GM12878 (cell line): Measurements from ENCODE around the gene RETREG3. TPM values are rescaled to one million over a fixed set of nuclear protein-coding genes. Genes with fewer than 3 reads are reported as not detected.

ENCODE experiments used
- BCL11A ChIP-seq: IDR thresholded peaks from 2 replicates; pipeline ENCODE4 v1.6.1; 2011; ENCODE audit warnings: low read depth, low read length
- BHLHE40 ChIP-seq, 2 experiments: fragments of 450-650 bp in 1 of 2; IDR thresholded peaks; 2 replicates each; pipeline ENCODE4 v1.6.1; 2011 to 2017; ENCODE audit warnings: low read depth in 2 of 2, borderline replicate concordance in 1 of 2, improper control_type of control experiment in 1 of 2, low read length in 1 of 2, mild to moderate bottlenecking in 1 of 2
- CEBPB ChIP-seq, 2 experiments: fragments of 150-350 bp in 1 of 2; IDR thresholded peaks; 2 replicates each; pipeline ENCODE4 v1.6.1; 2012 to 2014; ENCODE audit warnings: low read depth in 2 of 2, low read length in 2 of 2, borderline replicate concordance in 1 of 2, inconsistent platforms in 1 of 2
- EZH2 ChIP-seq: IDR thresholded peaks from 2 replicates; pipeline ENCODE4 v1.6.1; 2012; ENCODE audit warnings: low read depth, mild to moderate bottlenecking, control low read depth, inconsistent platforms, low read length, borderline replicate concordance; ENCODE audit not compliant: control insufficient read depth
- FOS ChIP-seq: IDR thresholded peaks from 3 replicates; pipeline ENCODE4 v1.6.1; 2011; ENCODE audit warnings: borderline replicate concordance; ENCODE audit not compliant: insufficient read length; ENCODE audit errors: extremely low read depth
- FOXM1 ChIP-seq: IDR thresholded peaks from 2 replicates; pipeline ENCODE4 v1.6.1; 2012; ENCODE audit warnings: low read depth, mild to moderate bottlenecking, inconsistent platforms, low read length, moderate library complexity
- MEF2B ChIP-seq: fragments of 450-650 bp; IDR thresholded peaks from 2 replicates; pipeline ENCODE4 v1.6.1; 2018; ENCODE audit warnings: mild to moderate bottlenecking, moderate library complexity; ENCODE audit not compliant: partially characterized antibody, poor library complexity, severe bottlenecking
- MTA2 ChIP-seq: fragments of 450-650 bp; IDR thresholded peaks from 2 replicates; pipeline ENCODE4 v1.6.1; 2016; ENCODE audit warnings: low read depth, mild to moderate bottlenecking, moderate library complexity
- MYB ChIP-seq: fragments of 150-350 bp; IDR thresholded peaks from 2 replicates; pipeline ENCODE4 v1.6.1; 2014; ENCODE audit warnings: mild to moderate bottlenecking, low read depth, low read length, borderline replicate concordance
- SMAD5 ChIP-seq: IDR thresholded peaks from 2 replicates; pipeline ENCODE4 v1.6.1; 2016; ENCODE audit warnings: antibody characterized with exemption, low read depth
- TCF3 ChIP-seq: IDR thresholded peaks from 2 replicates; pipeline ENCODE4 v1.6.1; 2012; ENCODE audit warnings: low read depth, mild to moderate bottlenecking, low read length, borderline replicate concordance; ENCODE audit not compliant: insufficient read depth
- TCF7 ChIP-seq: IDR thresholded peaks from 2 replicates; pipeline ENCODE4 v1.6.1; 2014; ENCODE audit warnings: antibody characterized with exemption, borderline replicate concordance
- YBX1 ChIP-seq: fragments of 450-650 bp; IDR thresholded peaks from 2 replicates; pipeline ENCODE4 v1.6.1; 2016; ENCODE audit warnings: antibody characterized with exemption
- ZNF274 ChIP-seq: IDR thresholded peaks from one replicate; pipeline ENCODE4 v1.8.0; 2011; ENCODE audit not compliant: insufficient read length, insufficient read depth
- polyA plus RNA-seq, 11 experiments: library from polyadenylated mRNA; depleted of rRNA in 4 of 11; unstranded in 6 of 11; stranded (reverse) in 5 of 11; fragments of >200 nt; fragmentation: Nextera tagmentation in 4 of 11; fragmentation: Illumina TruSeq in 1 of 11; extraction: Ambion mirVana in 4 of 11; extraction: Trizol in 1 of 11; gene quantifications; 1 replicate in 1 of 11; 2 replicates in 10 of 11; pipeline versions ENCODE4 v1.2.1 to v1.2.3, GENCODE V29; 2011 to 2016; ENCODE audit warnings: inconsistent platforms in 2 of 11, missing spikeins in 2 of 11, low read depth in 1 of 11
- total RNA-seq, 4 experiments: library from RNA; depleted of rRNA in 3 of 4; stranded (reverse); fragments of >200 nt in 3 of 4; fragmentation: Illumina TruSeq in 1 of 4; extraction: Trizol in 1 of 4; gene quantifications; 2 replicates each; pipeline versions ENCODE4 v1.2.1 to v1.2.3, GENCODE V29; 2013 to 2021
- TF ChIP-seq, protein P1 (sequence below): fragments of 450-650 bp; IDR thresholded peaks from 2 replicates; pipeline ENCODE4 v1.6.1; 2017; ENCODE audit warnings: antibody characterized with exemption, mild to moderate bottlenecking, moderate library complexity
- TF ChIP-seq, protein P2 (sequence below): IDR thresholded peaks from 2 replicates; pipeline ENCODE4 v1.6.1; 2011; ENCODE audit warnings: low read depth, low read length, improper control_type of control experiment, borderline replicate concordance
- TF ChIP-seq, protein P3 (sequence below): IDR thresholded peaks from 2 replicates; pipeline ENCODE4 v1.6.1; 2012; ENCODE audit warnings: low read depth, low read length, improper control_type of control experiment
- TF ChIP-seq, protein P4 (sequence below): fragments of 450-650 bp; IDR thresholded peaks from 2 replicates; pipeline ENCODE4 v1.6.1; 2018; ENCODE audit warnings: borderline replicate concordance, mild to moderate bottlenecking; ENCODE audit not compliant: partially characterized antibody
- TF ChIP-seq, protein P5 (sequence below): IDR thresholded peaks from 2 replicates; pipeline ENCODE4 v1.6.1; 2012; ENCODE audit warnings: low read depth, low read length, improper control_type of control experiment

RETREG3 gene
- total and polyA plus RNA-seq, 10 of the 15 experiments (the other 5 are each of a cell fraction or from before 2014, with no cell fraction given), result 7.0 to 50.6 (median 27.3) TPM

DNA sequence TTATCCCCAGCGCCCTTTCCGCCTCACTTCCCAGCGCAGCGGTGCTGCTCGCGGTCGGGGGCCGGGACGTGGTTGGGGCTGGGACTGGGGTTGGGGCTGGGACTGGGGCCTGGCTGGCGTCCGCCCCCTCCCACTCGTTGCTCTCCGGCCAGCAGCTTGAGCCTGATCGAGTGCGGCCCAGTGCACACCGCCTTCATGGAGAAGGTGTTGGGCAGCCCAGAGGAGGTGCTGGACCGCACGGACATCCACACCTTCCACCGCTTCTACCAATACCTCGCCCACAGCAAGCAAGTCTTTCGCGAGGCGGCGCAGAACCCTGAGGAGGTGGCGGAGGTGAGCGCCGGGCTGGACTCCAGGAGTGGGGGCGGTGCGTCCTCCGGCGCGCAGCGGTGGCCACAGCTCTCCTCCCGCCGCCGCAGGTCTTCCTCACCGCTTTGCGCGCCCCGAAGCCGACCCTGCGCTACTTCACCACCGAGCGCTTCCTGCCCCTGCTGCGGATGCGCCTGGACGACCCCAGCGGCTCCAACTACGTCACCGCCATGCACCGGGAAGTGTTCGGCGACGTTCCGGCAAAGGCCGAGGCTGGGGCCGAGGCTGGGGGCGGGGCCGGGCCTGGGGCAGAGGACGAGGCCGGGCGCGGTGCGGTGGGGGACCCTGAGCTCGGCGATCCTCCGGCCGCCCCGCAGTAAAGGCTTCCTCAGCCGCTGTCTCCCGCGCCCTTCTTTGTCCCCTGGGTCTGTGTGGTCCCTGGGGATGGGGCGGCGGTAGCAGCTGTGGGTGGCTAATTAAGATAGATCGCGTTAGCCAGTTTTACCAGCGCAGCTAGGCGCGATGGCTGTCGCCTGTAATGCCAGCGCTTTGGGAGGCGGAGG, 54.7 kb downstream of the RETREG3 start (continued):
- TF ChIP-seq, protein P1, sequence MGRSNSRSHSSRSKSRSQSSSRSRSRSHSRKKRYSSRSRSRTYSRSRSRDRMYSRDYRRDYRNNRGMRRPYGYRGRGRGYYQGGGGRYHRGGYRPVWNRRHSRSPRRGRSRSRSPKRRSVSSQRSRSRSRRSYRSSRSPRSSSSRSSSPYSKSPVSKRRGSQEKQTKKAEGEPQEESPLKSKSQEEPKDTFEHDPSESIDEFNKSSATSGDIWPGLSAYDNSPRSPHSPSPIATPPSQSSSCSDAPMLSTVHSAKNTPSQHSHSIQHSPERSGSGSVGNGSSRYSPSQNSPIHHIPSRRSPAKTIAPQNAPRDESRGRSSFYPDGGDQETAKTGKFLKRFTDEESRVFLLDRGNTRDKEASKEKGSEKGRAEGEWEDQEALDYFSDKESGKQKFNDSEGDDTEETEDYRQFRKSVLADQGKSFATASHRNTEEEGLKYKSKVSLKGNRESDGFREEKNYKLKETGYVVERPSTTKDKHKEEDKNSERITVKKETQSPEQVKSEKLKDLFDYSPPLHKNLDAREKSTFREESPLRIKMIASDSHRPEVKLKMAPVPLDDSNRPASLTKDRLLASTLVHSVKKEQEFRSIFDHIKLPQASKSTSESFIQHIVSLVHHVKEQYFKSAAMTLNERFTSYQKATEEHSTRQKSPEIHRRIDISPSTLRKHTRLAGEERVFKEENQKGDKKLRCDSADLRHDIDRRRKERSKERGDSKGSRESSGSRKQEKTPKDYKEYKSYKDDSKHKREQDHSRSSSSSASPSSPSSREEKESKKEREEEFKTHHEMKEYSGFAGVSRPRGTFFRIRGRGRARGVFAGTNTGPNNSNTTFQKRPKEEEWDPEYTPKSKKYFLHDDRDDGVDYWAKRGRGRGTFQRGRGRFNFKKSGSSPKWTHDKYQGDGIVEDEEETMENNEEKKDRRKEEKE, result no peak
- TF ChIP-seq SMAD5 (peak; percentile 32; the same call in 1 of the 2 replicates), CEBPB (IDR thresholded peaks at IDR 0.05; ENCODE audit: borderline replicate concordance in 1 of 2, low read depth in 2 of 2, low read length in 2 of 2) (no peak), FOXM1 (no peak), BCL11A (peak; percentile 63; the same call in 1 of the 2 replicates), BHLHE40 (IDR thresholded peaks at IDR 0.05; ENCODE audit: borderline replicate concordance in 1 of 2, low read depth in 2 of 2, low read length in 1 of 2) (peak in 1 of 2 experiments; percentile 40; a peak in 1 of 4 replicates), TCF7 (no peak), ZNF274 (no peak), FOS (no peak), TCF3 (0 out of 2 replicates have a peak, but pooled peaks have one; percentile 42), EZH2 (no peak), MEF2B (peak; percentile 99), MYB (no peak), MTA2 (peak; percentile 47; the same call in 1 of the 2 replicates), YBX1 (no peak)
- TF ChIP-seq, protein P2, sequence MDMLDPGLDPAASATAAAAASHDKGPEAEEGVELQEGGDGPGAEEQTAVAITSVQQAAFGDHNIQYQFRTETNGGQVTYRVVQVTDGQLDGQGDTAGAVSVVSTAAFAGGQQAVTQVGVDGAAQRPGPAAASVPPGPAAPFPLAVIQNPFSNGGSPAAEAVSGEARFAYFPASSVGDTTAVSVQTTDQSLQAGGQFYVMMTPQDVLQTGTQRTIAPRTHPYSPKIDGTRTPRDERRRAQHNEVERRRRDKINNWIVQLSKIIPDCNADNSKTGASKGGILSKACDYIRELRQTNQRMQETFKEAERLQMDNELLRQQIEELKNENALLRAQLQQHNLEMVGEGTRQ, result no peak
- TF ChIP-seq, protein P3, sequence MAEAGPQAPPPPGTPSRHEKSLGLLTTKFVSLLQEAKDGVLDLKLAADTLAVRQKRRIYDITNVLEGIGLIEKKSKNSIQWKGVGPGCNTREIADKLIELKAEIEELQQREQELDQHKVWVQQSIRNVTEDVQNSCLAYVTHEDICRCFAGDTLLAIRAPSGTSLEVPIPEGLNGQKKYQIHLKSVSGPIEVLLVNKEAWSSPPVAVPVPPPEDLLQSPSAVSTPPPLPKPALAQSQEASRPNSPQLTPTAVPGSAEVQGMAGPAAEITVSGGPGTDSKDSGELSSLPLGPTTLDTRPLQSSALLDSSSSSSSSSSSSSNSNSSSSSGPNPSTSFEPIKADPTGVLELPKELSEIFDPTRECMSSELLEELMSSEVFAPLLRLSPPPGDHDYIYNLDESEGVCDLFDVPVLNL, result no peak
- TF ChIP-seq, protein P4, sequence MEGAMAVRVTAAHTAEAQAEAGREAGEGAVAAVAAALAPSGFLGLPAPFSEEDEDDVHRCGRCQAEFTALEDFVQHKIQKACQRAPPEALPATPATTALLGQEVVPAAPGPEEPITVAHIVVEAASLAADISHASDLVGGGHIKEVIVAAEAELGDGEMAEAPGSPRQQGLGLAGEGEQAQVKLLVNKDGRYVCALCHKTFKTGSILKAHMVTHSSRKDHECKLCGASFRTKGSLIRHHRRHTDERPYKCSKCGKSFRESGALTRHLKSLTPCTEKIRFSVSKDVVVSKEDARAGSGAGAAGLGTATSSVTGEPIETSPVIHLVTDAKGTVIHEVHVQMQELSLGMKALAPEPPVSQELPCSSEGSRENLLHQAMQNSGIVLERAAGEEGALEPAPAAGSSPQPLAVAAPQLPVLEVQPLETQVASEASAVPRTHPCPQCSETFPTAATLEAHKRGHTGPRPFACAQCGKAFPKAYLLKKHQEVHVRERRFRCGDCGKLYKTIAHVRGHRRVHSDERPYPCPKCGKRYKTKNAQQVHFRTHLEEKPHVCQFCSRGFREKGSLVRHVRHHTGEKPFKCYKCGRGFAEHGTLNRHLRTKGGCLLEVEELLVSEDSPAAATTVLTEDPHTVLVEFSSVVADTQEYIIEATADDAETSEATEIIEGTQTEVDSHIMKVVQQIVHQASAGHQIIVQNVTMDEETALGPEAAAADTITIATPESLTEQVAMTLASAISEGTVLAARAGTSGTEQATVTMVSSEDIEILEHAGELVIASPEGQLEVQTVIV, result peak; percentile 47
- TF ChIP-seq, protein P5, sequence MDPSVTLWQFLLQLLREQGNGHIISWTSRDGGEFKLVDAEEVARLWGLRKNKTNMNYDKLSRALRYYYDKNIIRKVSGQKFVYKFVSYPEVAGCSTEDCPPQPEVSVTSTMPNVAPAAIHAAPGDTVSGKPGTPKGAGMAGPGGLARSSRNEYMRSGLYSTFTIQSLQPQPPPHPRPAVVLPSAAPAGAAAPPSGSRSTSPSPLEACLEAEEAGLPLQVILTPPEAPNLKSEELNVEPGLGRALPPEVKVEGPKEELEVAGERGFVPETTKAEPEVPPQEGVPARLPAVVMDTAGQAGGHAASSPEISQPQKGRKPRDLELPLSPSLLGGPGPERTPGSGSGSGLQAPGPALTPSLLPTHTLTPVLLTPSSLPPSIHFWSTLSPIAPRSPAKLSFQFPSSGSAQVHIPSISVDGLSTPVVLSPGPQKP, result peak; percentile 33; the same call in 1 of the 2 replicates
